HG02973 (cell line): ENCODE measurements around the gene NEUROD6.

Experiments
- ATAC-seq: cut with Tn5 transposase; IDR thresholded peaks from one replicate; pipeline ENCODE4 v1.9.1; 2021; ENCODE audit warnings: moderate library complexity; ENCODE audit not compliant: unreplicated experiment

Gene NEUROD6

GRCh38 chr7:31335161-31335856 lies 5.2 kb downstream of the NEUROD6 start:
- no peak for ATAC-seq

DNA sequence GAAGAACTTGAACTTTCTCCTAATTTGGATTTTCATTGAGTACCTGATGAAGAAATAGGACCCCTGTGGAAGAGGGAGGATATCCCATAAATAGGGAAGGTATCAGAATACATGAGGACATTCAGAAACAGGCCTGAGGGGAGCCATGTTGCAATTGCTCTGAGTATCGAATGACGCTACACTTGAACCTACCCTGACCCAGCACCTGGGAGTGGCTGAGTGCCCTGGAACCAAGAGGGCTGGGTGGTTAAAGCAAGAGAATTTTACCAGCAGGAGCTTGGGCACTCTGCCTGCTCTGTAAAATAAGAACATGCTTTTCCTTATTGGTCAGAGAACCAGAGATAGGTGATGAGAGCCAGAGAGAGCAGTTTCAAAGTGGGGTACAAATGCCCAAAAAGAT lies 7.2 kb downstream of the NEUROD6 start:
- no peak for ATAC-seq

- ATAC-seq: no peak
Observed at GRCh38 chr7:31327071-31327470, 13.5 kb downstream of the NEUROD6 start.

- ATAC-seq: no peak
Observed at GRCh38 chr7:31326416-31326815, 14.1 kb downstream of the NEUROD6 start.

- no peak for ATAC-seq
Observed at GRCh38 chr7:31323101-31323500, 17.4 kb downstream of the NEUROD6 start.

- ATAC-seq: no peak
Observed at GRCh38 chr7:31320675-31321074, 19.9 kb downstream of the NEUROD6 start.

- ATAC-seq: no peak
Observed at GRCh38 chr7:31318313-31318712, 22.2 kb downstream of the NEUROD6 start.

DNA sequence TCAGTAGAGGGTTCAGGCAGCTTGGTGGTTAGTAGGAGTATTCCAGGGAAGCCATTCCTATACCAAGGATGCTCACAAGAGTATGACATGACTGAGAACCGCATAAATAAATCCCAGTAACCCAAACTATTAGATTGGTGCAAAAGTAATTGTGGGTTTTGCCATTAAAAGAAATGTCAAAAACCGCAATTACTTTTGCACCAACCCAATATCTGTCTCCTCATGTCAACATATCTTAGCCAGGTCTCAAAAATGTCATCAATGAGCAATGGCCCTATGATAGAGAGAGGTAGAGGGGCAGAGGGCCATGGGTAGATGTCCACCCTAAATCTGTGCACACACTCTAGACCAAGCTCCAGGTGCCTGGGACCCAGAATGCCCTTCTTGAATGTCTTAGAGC lies 23.6 kb downstream of the NEUROD6 start:
- no peak for ATAC-seq

DNA sequence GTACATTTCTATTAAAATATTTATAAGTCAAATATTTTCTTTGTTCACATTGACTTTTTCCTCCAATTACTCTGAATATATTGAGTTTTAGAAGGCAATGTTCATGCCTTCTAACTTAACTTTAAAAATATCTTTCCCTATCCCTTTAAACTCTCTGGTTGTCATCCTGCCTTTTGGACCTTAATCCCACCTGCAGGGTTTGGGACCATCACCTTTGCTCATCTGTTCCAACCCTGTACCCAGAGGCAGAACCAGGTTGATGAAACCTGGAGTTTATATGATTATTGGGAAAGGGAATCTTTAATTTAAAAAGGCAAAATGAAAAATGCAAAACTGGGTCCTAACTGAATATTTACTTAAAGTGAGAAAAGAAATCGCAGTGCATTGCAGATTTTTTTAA lies 24.8 kb downstream of the NEUROD6 start:
- no peak for ATAC-seq

GRCh38 chr7:31314781-31315180 lies 25.7 kb downstream of the NEUROD6 start:
- no peak for ATAC-seq

DNA sequence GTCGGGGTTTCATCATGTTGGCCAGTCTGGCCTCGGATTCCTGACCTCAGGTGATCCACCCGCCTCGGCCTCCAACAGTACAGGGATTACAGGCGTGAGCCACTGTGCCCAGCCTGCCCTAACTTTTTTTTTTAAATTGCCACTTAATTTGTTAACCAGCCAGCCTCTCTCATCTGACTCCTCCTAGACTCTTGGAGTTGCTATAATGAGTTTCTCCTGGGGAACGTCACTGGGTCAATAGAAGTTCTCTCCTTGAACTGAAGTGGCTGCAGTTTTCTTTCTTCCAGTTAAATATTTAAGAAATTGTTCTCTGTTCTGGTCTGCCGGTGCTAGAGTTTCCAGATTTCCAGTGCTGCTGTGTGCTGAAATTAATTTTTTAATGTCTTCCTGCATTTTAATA lies 27.6 kb downstream of the NEUROD6 start:
- ATAC-seq: no peak

DNA sequence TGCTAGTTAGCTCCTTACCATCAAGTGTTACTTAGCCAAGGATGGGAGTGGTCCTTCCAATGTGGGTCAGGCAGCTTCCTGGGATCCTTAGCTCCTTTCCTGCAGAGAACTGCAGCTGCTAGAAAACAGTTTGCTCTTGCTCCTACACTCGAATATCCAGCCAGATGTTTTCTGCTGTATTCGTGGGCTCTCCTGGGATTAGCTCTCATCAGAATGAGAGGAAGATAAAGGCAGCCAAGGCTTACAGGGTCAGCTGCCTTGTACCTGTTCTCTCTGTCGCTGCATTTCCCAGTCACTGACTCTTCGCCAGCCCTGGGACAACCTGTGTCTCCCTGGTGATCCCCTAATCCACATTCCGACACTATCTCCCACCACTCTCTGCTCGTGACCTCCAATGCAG lies 29.0 kb downstream of the NEUROD6 start:
- no peak for ATAC-seq

- no peak for ATAC-seq
Observed at GRCh38 chr7:31310321-31310935, 30.1 kb downstream of the NEUROD6 start.

GRCh38 chr7:31309407-31309806 lies 31.1 kb downstream of the NEUROD6 start:
- ATAC-seq: no peak

GRCh38 chr7:31308652-31309051 lies 31.9 kb downstream of the NEUROD6 start:
- no peak for ATAC-seq

DNA sequence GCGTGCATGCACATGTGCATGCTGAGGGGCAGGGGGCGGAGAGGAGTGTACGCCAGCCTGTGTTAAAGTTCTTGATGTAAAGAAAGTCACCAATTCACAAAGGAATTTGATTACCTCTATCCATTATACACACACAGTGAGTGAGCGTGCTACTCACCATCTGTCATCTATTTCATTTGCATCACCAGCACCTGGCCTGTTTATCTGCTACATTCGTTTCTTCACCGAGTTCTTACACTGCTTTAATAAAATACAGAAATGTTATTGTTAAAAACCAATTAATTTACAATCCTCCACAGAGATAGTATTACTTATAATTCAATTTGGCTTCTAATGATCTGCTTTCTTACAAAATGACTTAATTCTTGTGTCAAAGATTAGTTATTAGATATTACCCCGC lies 32.6 kb downstream of the NEUROD6 start:
- no peak for ATAC-seq

- ATAC-seq: no peak
Observed at GRCh38 chr7:31305260-31305659, 35.3 kb downstream of the NEUROD6 start.

DNA sequence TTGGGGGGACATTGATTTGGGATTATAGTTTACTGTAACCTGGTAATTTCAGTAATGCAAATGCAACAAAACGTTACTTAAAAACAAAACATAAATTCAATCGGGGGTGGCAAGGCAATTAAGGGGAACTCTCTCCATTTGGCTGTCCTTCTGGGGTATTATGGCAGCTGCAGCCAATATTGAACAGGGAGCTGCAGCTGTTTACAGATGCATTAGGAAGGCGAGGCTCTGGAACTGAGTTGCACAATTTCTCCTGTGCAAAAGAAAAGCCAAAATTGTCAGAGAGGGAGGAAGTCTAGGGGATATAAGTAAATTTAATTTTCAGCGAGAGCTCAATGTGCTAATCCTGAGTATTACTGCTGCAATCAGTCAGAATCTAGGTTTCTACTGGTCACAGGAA lies 36.1 kb downstream of the NEUROD6 start:
- no peak for ATAC-seq

DNA sequence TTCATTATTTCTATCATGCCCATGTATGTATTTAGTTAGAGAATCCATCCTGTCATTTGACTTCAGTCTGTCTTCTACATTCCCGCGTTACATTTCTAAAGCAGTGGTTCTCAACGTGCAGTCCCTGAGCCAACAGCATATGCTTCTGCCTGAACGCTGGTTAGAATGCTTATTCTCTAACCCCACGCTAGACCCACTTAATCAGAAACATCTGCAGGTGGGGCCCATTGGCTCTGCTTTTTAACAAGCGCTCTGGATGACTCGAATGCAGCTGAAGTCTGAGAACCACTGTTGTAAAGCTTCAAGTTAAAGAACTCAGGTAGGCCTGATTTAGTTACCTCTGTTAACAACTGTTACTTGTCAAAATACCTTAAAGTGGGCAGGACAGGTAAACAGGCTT lies 38.2 kb downstream of the NEUROD6 start:
- ATAC-seq: no peak

DNA sequence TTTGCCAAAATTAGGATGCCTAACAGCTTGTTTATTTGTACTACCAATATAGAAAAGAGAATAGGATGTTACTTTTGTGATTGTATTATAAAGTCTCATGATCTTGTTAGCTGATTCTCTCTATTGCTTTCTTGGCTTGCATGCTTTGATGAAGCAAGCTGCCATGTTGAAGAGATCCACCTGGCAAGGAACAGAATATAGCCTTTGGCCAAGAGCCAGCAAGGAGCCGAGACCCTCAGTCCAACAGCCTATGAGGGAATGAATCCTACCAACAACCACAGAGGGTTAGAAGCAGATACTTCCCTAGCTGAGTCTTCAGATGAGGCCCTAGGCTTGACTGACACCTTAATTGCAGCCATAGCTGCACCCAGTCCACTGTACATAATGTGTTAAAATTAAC lies 41.2 kb downstream of the NEUROD6 start:
- no peak for ATAC-seq

DNA sequence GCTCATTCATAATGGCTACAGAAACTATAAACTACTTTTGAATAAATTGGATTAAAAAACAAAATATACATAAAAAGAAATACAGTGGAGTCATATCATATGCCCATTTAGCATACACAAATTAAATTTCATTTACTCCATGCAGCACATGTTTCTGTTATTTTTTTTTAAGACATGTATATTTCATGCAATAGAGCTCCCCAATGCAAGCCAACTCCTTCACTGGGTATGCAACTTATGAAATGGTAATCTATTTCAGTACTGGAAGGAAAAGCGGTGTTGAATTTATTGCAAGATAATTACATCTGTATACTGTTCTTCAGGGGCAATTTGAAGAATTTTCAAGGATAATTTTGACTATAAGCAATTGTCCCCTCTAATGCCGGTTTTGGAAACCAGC lies 49.9 kb downstream of the NEUROD6 start:
- ATAC-seq: no peak
